GM10266 (cell line): ENCODE measurements around the gene NRF1.

Experiments
- DNase-seq: peaks from one replicate; pipeline ENCODE4 v3.0.0; 2012; ENCODE audit errors: extremely low spot score
- TF ChIP-seq, protein P1 (sequence below): IDR thresholded peaks from 2 replicates; pipeline ENCODE4 v1.5.1; 2012; ENCODE audit warnings: mild to moderate bottlenecking, low read depth; ENCODE audit not compliant: control insufficient read depth, insufficient read depth; ENCODE audit errors: missing control alignments

The NRF1 gene

GRCh38 chr7:129781928-129782817, 170.7 kb downstream of the NRF1 start:
- TF ChIP-seq, protein P1, sequence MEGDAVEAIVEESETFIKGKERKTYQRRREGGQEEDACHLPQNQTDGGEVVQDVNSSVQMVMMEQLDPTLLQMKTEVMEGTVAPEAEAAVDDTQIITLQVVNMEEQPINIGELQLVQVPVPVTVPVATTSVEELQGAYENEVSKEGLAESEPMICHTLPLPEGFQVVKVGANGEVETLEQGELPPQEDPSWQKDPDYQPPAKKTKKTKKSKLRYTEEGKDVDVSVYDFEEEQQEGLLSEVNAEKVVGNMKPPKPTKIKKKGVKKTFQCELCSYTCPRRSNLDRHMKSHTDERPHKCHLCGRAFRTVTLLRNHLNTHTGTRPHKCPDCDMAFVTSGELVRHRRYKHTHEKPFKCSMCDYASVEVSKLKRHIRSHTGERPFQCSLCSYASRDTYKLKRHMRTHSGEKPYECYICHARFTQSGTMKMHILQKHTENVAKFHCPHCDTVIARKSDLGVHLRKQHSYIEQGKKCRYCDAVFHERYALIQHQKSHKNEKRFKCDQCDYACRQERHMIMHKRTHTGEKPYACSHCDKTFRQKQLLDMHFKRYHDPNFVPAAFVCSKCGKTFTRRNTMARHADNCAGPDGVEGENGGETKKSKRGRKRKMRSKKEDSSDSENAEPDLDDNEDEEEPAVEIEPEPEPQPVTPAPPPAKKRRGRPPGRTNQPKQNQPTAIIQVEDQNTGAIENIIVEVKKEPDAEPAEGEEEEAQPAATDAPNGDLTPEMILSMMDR = no peak
- no peak for DNase-seq

DNA sequence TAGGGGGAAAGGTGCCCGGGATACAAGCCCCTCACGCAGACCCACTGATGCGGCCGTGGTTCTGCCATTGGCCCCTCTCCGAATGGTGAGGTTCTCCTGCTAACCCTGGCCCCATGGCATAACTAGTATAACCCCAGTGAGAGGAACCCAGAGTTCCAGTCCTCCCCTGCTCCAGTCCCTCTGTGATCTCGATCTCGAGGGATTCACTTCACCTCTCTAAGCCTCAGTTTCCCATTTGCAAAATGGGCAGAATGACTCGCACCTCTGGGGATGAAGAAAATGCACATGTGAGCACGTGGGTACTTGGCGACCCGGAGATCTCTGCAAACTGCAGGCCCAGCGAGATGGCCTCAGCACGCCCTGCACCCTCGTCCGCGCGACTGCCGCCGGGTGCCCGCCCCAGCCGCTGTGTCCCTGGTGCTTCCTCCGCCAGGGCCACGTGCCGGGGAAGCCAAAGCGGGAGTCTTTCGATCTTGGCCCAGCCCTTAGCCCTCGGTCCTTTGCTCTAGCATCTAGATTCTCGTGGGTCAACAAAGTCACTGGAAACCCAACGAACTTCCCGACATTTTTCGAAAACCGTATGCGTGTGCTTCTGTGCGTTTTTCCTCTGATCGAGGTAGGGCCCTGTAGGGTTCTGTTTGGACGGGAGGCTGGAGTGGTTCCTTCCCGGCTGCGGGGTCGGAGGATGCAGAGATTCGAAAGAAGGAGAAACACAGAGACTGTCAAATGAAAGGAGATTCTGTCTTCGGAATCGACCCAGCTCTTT, 171.5 kb downstream of the NRF1 start:
- DNase-seq = no peak
- TF ChIP-seq, protein P1 = no peak

GRCh38 chr7:129783584-129783919, 172.0 kb downstream of the NRF1 start:
- TF ChIP-seq, protein P1 = no peak
- no peak for DNase-seq

DNA sequence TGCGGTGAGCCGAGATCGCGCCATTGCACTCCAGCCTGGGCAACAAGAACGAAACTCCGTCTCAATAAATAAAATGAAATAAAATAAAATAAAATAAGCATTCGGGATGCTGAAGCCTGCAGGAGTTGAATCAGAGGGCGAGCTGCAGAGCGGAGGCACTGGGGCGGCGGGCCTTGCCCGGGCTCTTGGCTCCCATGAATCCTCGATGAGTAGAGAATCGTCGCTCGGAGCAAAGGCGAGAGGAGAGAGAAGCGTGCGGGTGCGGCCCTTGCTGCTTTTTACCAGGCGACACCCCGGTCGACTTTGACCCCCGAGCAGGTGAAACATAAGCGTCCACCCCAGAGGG, 172.9 kb downstream of the NRF1 start:
- DNase-seq = no peak
- TF ChIP-seq, protein P1 = no peak

GRCh38 chr7:129784783-129785684, 173.5 kb downstream of the NRF1 start:
- TF ChIP-seq, protein P1 = no peak
- no peak for DNase-seq

DNA sequence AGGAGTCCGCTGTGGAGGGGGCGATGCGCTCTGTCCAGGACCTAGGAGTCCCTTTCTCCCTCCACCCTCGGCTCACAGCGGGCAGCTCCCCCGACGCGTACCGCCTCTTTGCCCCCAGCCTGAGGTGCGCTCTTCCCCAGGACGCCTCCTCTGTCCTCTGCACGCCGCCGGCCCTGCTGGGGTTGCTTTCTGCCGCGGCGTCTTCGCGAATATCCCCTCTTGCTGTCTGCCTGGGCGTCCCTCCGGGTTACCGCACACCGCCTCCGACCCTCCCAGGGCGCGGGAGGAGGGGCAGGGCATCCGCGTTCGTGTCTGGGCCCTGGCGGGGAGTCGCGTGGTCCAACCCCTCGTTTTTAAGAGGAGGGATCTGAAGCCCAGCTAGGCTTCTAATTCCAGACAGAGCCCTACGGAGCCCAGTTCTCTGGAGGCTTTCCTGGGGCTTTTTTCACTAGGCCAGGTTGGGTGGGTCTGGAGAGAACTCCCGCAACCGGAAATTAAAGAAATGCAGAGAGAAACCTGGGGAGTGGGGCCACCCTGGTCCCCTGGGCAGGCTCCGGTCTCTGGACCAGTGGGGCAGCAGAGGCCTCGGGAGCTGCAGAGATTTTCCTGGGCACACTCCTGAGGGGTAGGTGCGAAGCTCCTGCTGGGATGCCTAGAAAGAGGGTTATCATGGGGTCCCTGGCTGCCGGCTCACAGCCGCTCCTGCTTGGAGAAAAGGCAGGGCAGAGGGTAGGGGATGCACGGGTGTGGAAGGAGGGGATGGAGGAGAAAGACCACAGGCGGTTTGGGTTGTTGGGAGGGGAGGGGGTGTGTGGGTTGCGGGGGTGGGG, 174.4 kb downstream of the NRF1 start:
- TF ChIP-seq, protein P1 = no peak
- no peak for DNase-seq
